H1 (cell line): ENCODE results near the gene ZKSCAN1. TPM values are rescaled to one million over a fixed set of nuclear protein-coding genes. Genes with fewer than 3 reads are reported as not detected.

Source experiments
- BACH1 ChIP-seq: IDR thresholded peaks from 2 replicates; pipeline ENCODE4 v1.6.1; 2012; ENCODE audit warnings: low read length, improper control_type of control experiment
- EZH2 ChIP-seq: fragments of 200-600 bp; sonication (generic); IDR thresholded peaks from 2 replicates; pipeline ENCODE4 v1.7.1; 2012; ENCODE audit warnings: low read depth, mild to moderate bottlenecking, moderate library complexity, low read length, inconsistent platforms; ENCODE audit not compliant: severe bottlenecking
- polyA plus RNA-seq, 7 experiments: library from polyadenylated mRNA; depleted of rRNA in 3 of 7; stranded (reverse) in 5 of 7; unstranded in 2 of 7; fragments of >200 nt in 5 of 7; fragments of 200-250 nt in 2 of 7; gene quantifications; 1 replicate in 5 of 7; 2 replicates in 1 of 7; 4 replicates in 1 of 7; pipeline versions ENCODE4 v1.2.1 to v1.2.3, GENCODE V29; 2011 to 2013; ENCODE audit warnings: missing spikeins in 2 of 7, mixed read lengths in 2 of 7
- total RNA-seq: library from RNA; stranded (reverse); fragmentation: NEBNext Ultra II Directional; extraction: Animal tissue kit (Norgen Biotek cat#: 25700); gene quantifications from 2 replicates; pipeline ENCODE4 v1.2.1, GENCODE V29; 2021
- TF ChIP-seq, protein P1 (sequence below): IDR thresholded peaks from 2 replicates; pipeline ENCODE4 v1.6.1; 2012; ENCODE audit warnings: inconsistent platforms

The ZKSCAN1 gene
- total and polyA plus RNA-seq, 2 of the 8 experiments (the other 6 are each of a cell fraction or from before 2014, with no cell fraction given), result 8.2 to 40.6 TPM

GRCh38 chr7:100075418-100075817 is 60.0 kb downstream of the ZKSCAN1 start (continued):
- TF ChIP-seq BACH1 (no peak), EZH2 (no peak)
- TF ChIP-seq, protein P1, sequence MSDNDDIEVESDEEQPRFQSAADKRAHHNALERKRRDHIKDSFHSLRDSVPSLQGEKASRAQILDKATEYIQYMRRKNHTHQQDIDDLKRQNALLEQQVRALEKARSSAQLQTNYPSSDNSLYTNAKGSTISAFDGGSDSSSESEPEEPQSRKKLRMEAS, result no peak
